ENCODE measurements around the gene CRISPLD2.

The CRISPLD2 gene

GRCh38 chr16:84888450-84888849 is 68.7 kb downstream of the CRISPLD2 start:
- DNase-seq: no peak

GRCh38 chr16:84889066-84889465 is 69.3 kb downstream of the CRISPLD2 start:
- DNase-seq: no peak

- DNase-seq: no peak
These were observed 70.6 kb downstream of the CRISPLD2 start for GRCh38 chr16:84890427-84890826.

- no peak for DNase-seq
These were observed 71.5 kb downstream of the CRISPLD2 start for GRCh38 chr16:84891149-84891795.

GRCh38 chr16:84892097-84892496 is 72.3 kb downstream of the CRISPLD2 start:
- no peak for DNase-seq

GRCh38 chr16:84893467-84893848 is 73.7 kb downstream of the CRISPLD2 start:
- DNase-seq: no peak

- no peak for DNase-seq
These were observed 74.2 kb downstream of the CRISPLD2 start for GRCh38 chr16:84893849-84894599.

- DNase-seq: no peak
These were observed 75.2 kb downstream of the CRISPLD2 start for GRCh38 chr16:84895016-84895415.

GRCh38 chr16:84896847-84897246 is 77.1 kb downstream of the CRISPLD2 start:
- DNase-seq: no peak

- peak; percentile 60 for DNase-seq
These were observed 78.2 kb downstream of the CRISPLD2 start for GRCh38 chr16:84897911-84898377.

- no peak for DNase-seq
These were observed 78.7 kb downstream of the CRISPLD2 start for GRCh38 chr16:84898447-84898846.

- no peak for DNase-seq
These were observed 79.6 kb downstream of the CRISPLD2 start for GRCh38 chr16:84899414-84899813.

- DNase-seq: no peak
These were observed 86.2 kb downstream of the CRISPLD2 start for GRCh38 chr16:84905965-84906460.

GRCh38 chr16:84907051-84907450 is 87.3 kb downstream of the CRISPLD2 start:
- no peak for DNase-seq

GRCh38 chr16:84907575-84907974 is 87.8 kb downstream of the CRISPLD2 start:
- no peak for DNase-seq

GRCh38 chr16:84909476-84910085 is 89.8 kb downstream of the CRISPLD2 start:
- no peak for DNase-seq

- no peak for DNase-seq
These were observed 91.9 kb downstream of the CRISPLD2 start for GRCh38 chr16:84911486-84912216.

- DNase-seq: no peak
These were observed 93.5 kb downstream of the CRISPLD2 start for GRCh38 chr16:84913315-84913714.

GRCh38 chr16:84914273-84914672 is 94.5 kb downstream of the CRISPLD2 start:
- no peak for DNase-seq

- DNase-seq: no peak
These were observed 96.4 kb downstream of the CRISPLD2 start for GRCh38 chr16:84916178-84916577.

GRCh38 chr16:84916850-84917249 is 97.1 kb downstream of the CRISPLD2 start:
- DNase-seq: no peak

GRCh38 chr16:84917492-84917891 is 97.7 kb downstream of the CRISPLD2 start:
- DNase-seq: no peak
